IMR-90 (cell line): Measurements from ENCODE around the gene SLIT3.

Experiments
- CHD1 ChIP-seq: IDR thresholded peaks from 2 replicates; pipeline ENCODE4 v1.6.1; 2012; ENCODE audit warnings: low read depth, low read length, improper control_type of control experiment
- CTCF ChIP-seq: conservative IDR thresholded peaks from 2 replicates; pipeline ENCODE4 v1.5.1; 2012; ENCODE audit warnings: mild to moderate bottlenecking, low read depth, low read length, improper control_type of control experiment
- FOS ChIP-seq: fragments of 150-350 bp; IDR thresholded peaks from 2 replicates; pipeline ENCODE4 v1.6.1; 2016; ENCODE audit warnings: low read depth, low read length
- MAFK ChIP-seq: IDR thresholded peaks from 2 replicates; pipeline ENCODE4 v1.6.1; 2012; ENCODE audit warnings: low read depth, low read length, improper control_type of control experiment
- MXI1 ChIP-seq: IDR thresholded peaks from 2 replicates; pipeline ENCODE4 v1.6.1; 2012; ENCODE audit warnings: low read depth, mild to moderate bottlenecking, low read length, moderate library complexity, borderline replicate concordance
- NFE2L2 ChIP-seq: fragments of 150-350 bp; IDR thresholded peaks from 2 replicates; pipeline ENCODE4 v1.6.1; 2016; ENCODE audit warnings: low read depth, mild to moderate bottlenecking, low read length
- POLR2A ChIP-seq: IDR thresholded peaks from 2 replicates; pipeline ENCODE4 v1.6.1; 2012; ENCODE audit warnings: mild to moderate bottlenecking, low read depth, low read length
- RAD21 ChIP-seq: IDR thresholded peaks from 2 replicates; pipeline ENCODE4 v1.6.1; 2012; ENCODE audit warnings: low read length, improper control_type of control experiment
- RCOR1 ChIP-seq: IDR thresholded peaks from 2 replicates; pipeline ENCODE4 v1.6.1; 2012; ENCODE audit warnings: mild to moderate bottlenecking, low read length, improper control_type of control experiment; ENCODE audit not compliant: insufficient replicate concordance
- RFX5 ChIP-seq: IDR thresholded peaks from 2 replicates; pipeline ENCODE4 v1.8.0; 2012; ENCODE audit warnings: low read depth, mild to moderate bottlenecking, low read length, moderate library complexity
- SMC3 ChIP-seq: fragments of 150-350 bp; IDR thresholded peaks from 2 replicates; pipeline ENCODE4 v1.6.1; 2016; ENCODE audit warnings: low read depth, mild to moderate bottlenecking, antibody characterized with exemption, low read length, moderate library complexity
- USF2 ChIP-seq: fragments of 150-350 bp; IDR thresholded peaks from 2 replicates; pipeline ENCODE4 v1.6.1; 2017; ENCODE audit warnings: mild to moderate bottlenecking, antibody characterized with exemption, low read length, low read depth

GRCh38 chr5:168874713-168875380 lies 426.1 kb downstream of the SLIT3 start:
- no peak for TF ChIP-seq USF2
- TF ChIP-seq CTCF: peak; percentile 35; the same call in 1 of the 2 replicates
- TF ChIP-seq MAFK: no peak
- peak; percentile 24; the same call in 1 of the 2 replicates for TF ChIP-seq RAD21
- TF ChIP-seq RCOR1: no peak
- TF ChIP-seq NFE2L2: no peak
- no peak for TF ChIP-seq POLR2A
- TF ChIP-seq MXI1: no peak
- TF ChIP-seq RFX5: no peak
- TF ChIP-seq SMC3: no peak
- no peak for TF ChIP-seq CHD1
- TF ChIP-seq FOS: no peak
